Measurements from ENCODE around the gene MAD2L2. TPM values are rescaled to one million over a fixed set of nuclear protein-coding genes. Genes with fewer than 3 reads are reported as not detected.

MAD2L2 gene
- polyA plus RNA-seq, 1 donor = 30.0 TPM

GRCh38 chr1:11697188-11697892 is 16.4 kb upstream of the MAD2L2 start:
- no peak for DNase-seq
- Histone ChIP-seq H3K27me3 (ENCODE audit: control insufficient read depth, insufficient read depth, low read length) (peaks cover 45% of the 10 kb centered on the region), H3K4me3 (ENCODE audit: low read length) (no peak overlapping the region), H3K9me3 (ENCODE audit: control insufficient read depth, low read depth, low read length) (no peaks in the 10 kb centered on the region), H3K4me1 (ENCODE audit: control insufficient read depth, insufficient read depth, low read length) (no peaks in the 10 kb centered on the region), H3K36me3 (ENCODE audit: control insufficient read depth, insufficient read depth, low read length) (no peaks in the 10 kb centered on the region), H3K27ac (ENCODE audit: low read length) (no peak overlapping the region)
- no CpG with 5 or more reads among the region's 8 CpGs for WGBS (ENCODE audit: insufficient coverage, low lambda C conversion rate)

GRCh38 chr1:11695861-11696260 is 14.9 kb upstream of the MAD2L2 start:
- no peak overlapping the region for H3K27ac ChIP-seq (ENCODE audit: low read length)
- no CpG with 5 or more reads among the region's 6 CpGs for WGBS (ENCODE audit: insufficient coverage, low lambda C conversion rate)
- no peaks in the 10 kb centered on the region for H3K36me3 ChIP-seq (ENCODE audit: control insufficient read depth, insufficient read depth, low read length)
- H3K9me3 ChIP-seq (ENCODE audit: control insufficient read depth, low read depth, low read length) = no peaks in the 10 kb centered on the region
- no peak for DNase-seq
- H3K27me3 ChIP-seq (ENCODE audit: control insufficient read depth, insufficient read depth, low read length) = peaks cover 49% of the 10 kb centered on the region
- H3K4me3 ChIP-seq (ENCODE audit: low read length) = no peak overlapping the region
- H3K4me1 ChIP-seq (ENCODE audit: control insufficient read depth, insufficient read depth, low read length) = no peaks in the 10 kb centered on the region

DNA sequence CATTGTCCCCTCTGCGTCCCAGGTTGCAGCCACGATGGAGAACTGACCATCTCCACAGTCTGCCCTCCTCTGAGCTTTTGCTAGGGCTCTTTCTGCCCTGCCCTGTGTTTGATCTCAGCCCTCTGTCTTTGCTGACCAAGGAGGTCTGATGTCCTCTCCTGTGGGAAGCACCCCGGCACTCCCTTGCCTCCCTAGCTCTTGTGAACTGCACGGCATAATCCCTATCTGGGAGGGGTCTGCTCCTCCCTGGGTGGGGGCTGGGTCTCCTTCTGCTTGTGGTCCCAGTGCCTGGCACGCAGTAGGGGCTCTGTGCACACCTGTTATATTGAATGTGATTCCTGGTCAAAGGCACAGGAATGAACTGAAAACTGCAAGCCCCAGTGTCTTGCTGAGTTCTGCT is 13.0 kb upstream of the MAD2L2 start:
- Histone ChIP-seq H3K9me3 (ENCODE audit: control insufficient read depth, low read depth, low read length) (peaks cover 4% of the 10 kb centered on the region), H3K4me1 (ENCODE audit: control insufficient read depth, insufficient read depth, low read length) (peaks cover 3% of the 10 kb centered on the region), H3K36me3 (ENCODE audit: control insufficient read depth, insufficient read depth, low read length) (no peaks in the 10 kb centered on the region), H3K4me3 (ENCODE audit: low read length) (no peak overlapping the region), H3K27me3 (ENCODE audit: control insufficient read depth, insufficient read depth, low read length) (peaks cover 56% of the 10 kb centered on the region), H3K27ac (ENCODE audit: low read length) (no peak overlapping the region)
- no CpG with 5 or more reads among the region's 5 CpGs for WGBS (ENCODE audit: insufficient coverage, low lambda C conversion rate)
- DNase-seq = no peak

DNA sequence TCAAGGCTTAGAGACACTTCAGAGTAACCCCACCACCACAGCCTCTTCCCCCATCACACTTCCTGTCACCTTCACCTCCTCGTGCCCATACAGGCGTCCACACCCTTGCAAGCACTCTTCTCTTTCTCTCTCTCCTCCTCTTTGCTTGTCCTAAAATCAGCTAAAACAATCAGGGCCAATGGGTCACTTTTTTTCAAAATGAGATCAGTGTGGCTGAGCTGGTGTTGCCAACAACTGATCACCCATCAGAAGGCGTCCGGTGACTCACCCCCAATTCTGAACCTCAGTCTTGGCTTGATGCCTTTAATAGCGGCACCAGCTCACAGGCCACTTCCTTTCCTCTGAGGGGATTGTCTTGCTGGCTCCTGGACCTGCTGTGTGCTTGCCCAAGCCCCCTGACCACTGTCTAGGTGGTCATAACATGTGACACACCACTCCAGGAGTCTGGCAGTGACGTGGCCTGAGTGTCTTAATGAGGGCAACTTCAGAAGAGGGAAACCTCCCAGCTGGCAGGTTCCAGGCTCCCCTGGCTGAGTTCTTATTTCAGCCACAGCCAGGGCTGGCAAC is 12.2 kb upstream of the MAD2L2 start:
- Histone ChIP-seq H3K4me1 (ENCODE audit: control insufficient read depth, insufficient read depth, low read length) (peaks cover 3% of the 10 kb centered on the region), H3K27ac (ENCODE audit: low read length) (no peak overlapping the region), H3K27me3 (ENCODE audit: control insufficient read depth, insufficient read depth, low read length) (peaks cover 56% of the 10 kb centered on the region), H3K36me3 (ENCODE audit: control insufficient read depth, insufficient read depth, low read length) (no peaks in the 10 kb centered on the region), H3K9me3 (ENCODE audit: control insufficient read depth, low read depth, low read length) (peaks cover 4% of the 10 kb centered on the region), H3K4me3 (ENCODE audit: low read length) (no peak overlapping the region)
- WGBS (ENCODE audit: insufficient coverage, low lambda C conversion rate) = 8% methylated on average over 2 of the region's 6 CpGs
- DNase-seq = no peak

GRCh38 chr1:11691928-11692711 is 11.2 kb upstream of the MAD2L2 start:
- peaks cover 4% of the 10 kb centered on the region for H3K9me3 ChIP-seq (ENCODE audit: control insufficient read depth, low read depth, low read length)
- no CpG with 5 or more reads among the region's 64 CpGs for WGBS (ENCODE audit: insufficient coverage, low lambda C conversion rate)
- H3K4me1 ChIP-seq (ENCODE audit: control insufficient read depth, insufficient read depth, low read length) = peaks cover 3% of the 10 kb centered on the region
- peaks cover 56% of the 10 kb centered on the region for H3K27me3 ChIP-seq (ENCODE audit: control insufficient read depth, insufficient read depth, low read length)
- H3K4me3 ChIP-seq (ENCODE audit: low read length) = no peak overlapping the region
- no peak overlapping the region for H3K27ac ChIP-seq (ENCODE audit: low read length)
- DNase-seq = no peak
- no peaks in the 10 kb centered on the region for H3K36me3 ChIP-seq (ENCODE audit: control insufficient read depth, insufficient read depth, low read length)

DNA sequence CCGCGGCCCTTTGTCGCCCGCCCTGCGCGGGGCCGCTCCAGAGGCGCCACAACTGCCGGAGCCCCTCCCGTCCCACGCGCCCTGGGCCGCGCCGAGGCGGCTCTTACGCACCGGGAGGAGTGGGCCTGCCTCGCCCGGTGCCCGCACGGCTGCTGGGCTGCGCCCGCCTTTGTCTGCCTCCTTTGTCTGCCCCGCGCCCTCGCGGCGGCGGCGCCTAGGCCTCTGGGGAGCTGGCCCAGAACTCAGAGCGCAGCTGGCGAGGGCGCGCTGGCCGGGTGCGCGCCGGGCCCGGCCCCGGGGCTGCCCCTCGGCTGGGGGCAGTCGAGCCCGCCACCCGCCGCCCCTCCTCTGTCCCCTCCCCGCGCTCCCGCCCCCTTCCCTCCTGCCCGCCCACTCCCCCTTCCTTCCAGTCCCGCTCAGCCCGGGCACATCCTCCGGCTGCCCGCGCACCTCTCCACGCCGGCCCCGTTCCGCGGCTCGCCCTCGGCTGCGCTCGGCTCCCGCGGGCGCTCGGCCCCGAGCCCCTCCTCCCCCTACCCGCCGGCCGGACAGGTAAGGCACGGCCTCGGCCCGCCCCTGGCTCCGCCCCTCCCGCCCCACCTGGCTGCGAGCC is 10.5 kb upstream of the MAD2L2 start, which contains the start of gene DRAXIN:
Gene DRAXIN, plus strand, starts transcription at position 409 of the 613 bp plus-strand sequence. CDS start 14,549 bp downstream, outside the sequence.
- peaks cover 3% of the 10 kb centered on the region for H3K4me1 ChIP-seq (ENCODE audit: control insufficient read depth, insufficient read depth, low read length)
- H3K27ac ChIP-seq (ENCODE audit: low read length) = no peak within 1 kb of the TSS
- peak in 1 of 2 donors; percentile 26 for DNase-seq
- peaks cover 56% of the 10 kb centered on the region for H3K27me3 ChIP-seq (ENCODE audit: control insufficient read depth, insufficient read depth, low read length)
- peak within 1 kb of the TSS; percentile 37 for H3K4me3 ChIP-seq (ENCODE audit: low read length)
- WGBS (ENCODE audit: insufficient coverage, low lambda C conversion rate) = no CpG with 5 or more reads among the region's 78 CpGs
- H3K36me3 ChIP-seq (ENCODE audit: control insufficient read depth, insufficient read depth, low read length) = no peaks in the 10 kb centered on the region
- H3K9me3 ChIP-seq (ENCODE audit: control insufficient read depth, low read depth, low read length) = peaks cover 4% of the 10 kb centered on the region

- H3K4me1 ChIP-seq (ENCODE audit: control insufficient read depth, insufficient read depth, low read length) = peaks cover 3% of the 10 kb centered on the region
- peak overlapping the region; percentile 37 for H3K4me3 ChIP-seq (ENCODE audit: low read length)
- H3K36me3 ChIP-seq (ENCODE audit: control insufficient read depth, insufficient read depth, low read length) = no peaks in the 10 kb centered on the region
- DNase-seq = peak; percentile 12 to 37
- peaks cover 56% of the 10 kb centered on the region for H3K27me3 ChIP-seq (ENCODE audit: control insufficient read depth, insufficient read depth, low read length)
- H3K27ac ChIP-seq (ENCODE audit: low read length) = no peak overlapping the region
- peaks cover 4% of the 10 kb centered on the region for H3K9me3 ChIP-seq (ENCODE audit: control insufficient read depth, low read depth, low read length)
- no CpG with 5 or more reads among the region's 64 CpGs for WGBS (ENCODE audit: insufficient coverage, low lambda C conversion rate)
These were observed 9.7 kb upstream of the MAD2L2 start for GRCh38 chr1:11690397-11691301.

DNA sequence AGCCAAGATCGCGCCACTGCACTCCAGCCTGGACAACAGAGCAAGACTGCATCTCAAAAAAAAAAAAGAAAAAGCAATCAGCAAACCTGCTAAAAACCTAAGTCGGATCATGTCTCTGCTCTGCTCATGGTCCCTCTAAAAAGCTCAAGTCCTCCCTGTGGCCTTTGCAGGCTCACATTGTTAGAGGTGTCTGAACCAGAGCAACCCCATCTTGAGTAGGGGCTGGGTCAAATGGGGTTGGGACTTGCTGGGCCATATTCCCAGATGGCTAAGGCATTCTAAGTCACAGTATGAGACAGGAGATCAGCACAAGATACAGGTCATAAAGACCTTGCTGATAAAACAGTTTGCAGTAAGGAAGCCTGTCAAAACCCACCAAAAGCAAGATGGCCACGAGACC is 7.6 kb upstream of the MAD2L2 start:
- H3K36me3 ChIP-seq (ENCODE audit: control insufficient read depth, insufficient read depth, low read length) = no peaks in the 10 kb centered on the region
- peaks cover 50% of the 10 kb centered on the region for H3K27me3 ChIP-seq (ENCODE audit: control insufficient read depth, insufficient read depth, low read length)
- no peak for DNase-seq
- H3K27ac ChIP-seq (ENCODE audit: low read length) = no peak overlapping the region
- H3K4me1 ChIP-seq (ENCODE audit: control insufficient read depth, insufficient read depth, low read length) = peaks cover 3% of the 10 kb centered on the region
- H3K4me3 ChIP-seq (ENCODE audit: low read length) = no peak overlapping the region
- peaks cover 4% of the 10 kb centered on the region for H3K9me3 ChIP-seq (ENCODE audit: control insufficient read depth, low read depth, low read length)
- no CpG with 5 or more reads among the region's 4 CpGs for WGBS (ENCODE audit: insufficient coverage, low lambda C conversion rate)

GRCh38 chr1:11685210-11685752 is 4.3 kb upstream of the MAD2L2 start:
- no CpG with 5 or more reads among the region's 7 CpGs for WGBS (ENCODE audit: insufficient coverage, low lambda C conversion rate)
- Histone ChIP-seq H3K36me3 (ENCODE audit: control insufficient read depth, insufficient read depth, low read length) (no peaks in the 10 kb centered on the region), H3K27ac (ENCODE audit: low read length) (no peak overlapping the region), H3K4me1 (ENCODE audit: control insufficient read depth, insufficient read depth, low read length) (no peaks in the 10 kb centered on the region), H3K27me3 (ENCODE audit: control insufficient read depth, insufficient read depth, low read length) (peaks cover 38% of the 10 kb centered on the region), H3K4me3 (ENCODE audit: low read length) (no peak overlapping the region), H3K9me3 (ENCODE audit: control insufficient read depth, low read depth, low read length) (peaks cover 3% of the 10 kb centered on the region)
- no peak for DNase-seq
